GM12892 (cell line): ENCODE measurements around the gene TBC1D5.

Experiments used
- POLR2A ChIP-seq: IDR thresholded peaks from 2 replicates; pipeline ENCODE4 v1.6.1; 2011; ENCODE audit warnings: low read depth, low read length, control low read depth
- POLR2AphosphoS5 ChIP-seq: IDR thresholded peaks from 2 replicates; pipeline ENCODE4 v1.6.1; 2011; ENCODE audit warnings: low read depth, low read length, control low read depth
- TAF1 ChIP-seq: IDR thresholded peaks from 2 replicates; pipeline ENCODE4 v1.6.1; 2011; ENCODE audit warnings: low read depth, mild to moderate bottlenecking, control low read depth, low read length, borderline replicate concordance

DNA sequence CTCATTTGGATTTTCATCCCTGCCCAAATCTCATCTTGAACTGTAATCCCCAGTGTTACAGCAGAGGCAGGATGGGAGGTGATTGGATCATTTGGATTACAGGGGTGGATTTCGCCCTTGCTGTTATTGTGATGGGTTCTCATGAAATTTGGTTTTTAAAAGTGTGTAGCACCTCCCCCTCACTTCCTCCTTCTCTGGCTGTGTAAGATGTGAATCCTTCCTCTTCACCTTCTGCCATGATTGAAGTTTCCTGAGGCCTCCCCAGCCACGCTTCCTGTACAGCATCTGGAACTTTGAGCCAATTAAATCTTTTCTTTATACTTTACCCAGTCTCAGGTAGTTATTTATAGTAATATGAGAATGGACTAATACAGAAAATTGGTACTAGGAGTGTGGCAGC is 540.9 kb downstream of the TBC1D5 start:
- TF ChIP-seq POLR2A (no peak), TAF1 (no peak), POLR2AphosphoS5 (no peak)
